ENCODE results near the gene SV2B.
A peak's percentile ranks its signal among the peaks of the same experiment; 100 is the strongest.

SV2B gene

GRCh38 chr15:91199511-91199910, 99.5 kb downstream of the SV2B start:
- no peak for DNase-seq

DNA sequence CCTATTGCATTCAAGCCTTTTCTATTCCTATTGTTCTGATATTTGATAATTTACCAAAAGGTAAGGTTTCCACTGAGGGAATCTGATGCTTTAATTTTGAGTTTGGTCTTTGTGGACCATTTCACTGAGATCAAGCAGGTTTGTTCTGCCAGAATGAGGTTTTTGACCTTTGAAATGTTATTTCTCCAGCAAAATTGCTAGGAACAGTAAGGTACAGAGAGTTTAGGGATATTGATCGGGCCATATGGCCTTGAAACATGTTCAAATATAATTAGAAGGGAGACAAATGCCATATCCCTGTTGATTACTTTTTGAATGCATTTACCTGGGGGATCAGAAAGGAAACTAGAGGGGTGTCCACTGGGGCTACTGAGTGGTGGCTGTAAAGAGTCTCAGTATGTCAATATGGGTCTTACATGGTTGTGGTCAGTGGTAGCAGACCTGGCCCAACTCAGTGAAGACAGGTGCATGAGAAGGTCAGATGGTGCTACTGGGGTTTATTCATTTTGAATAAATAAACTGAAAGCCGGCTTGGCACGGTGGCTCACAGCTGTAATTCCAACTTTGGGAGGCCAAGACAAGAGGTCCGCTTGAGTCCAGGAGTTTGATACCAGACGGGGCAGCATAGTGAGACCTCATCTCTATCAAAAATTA, 100.2 kb downstream of the SV2B start:
- DNase-seq, result no peak

GRCh38 chr15:91202510-91203102, 102.5 kb downstream of the SV2B start:
- no peak for DNase-seq

GRCh38 chr15:91203619-91204203, 103.7 kb downstream of the SV2B start:
- no peak for DNase-seq

DNA sequence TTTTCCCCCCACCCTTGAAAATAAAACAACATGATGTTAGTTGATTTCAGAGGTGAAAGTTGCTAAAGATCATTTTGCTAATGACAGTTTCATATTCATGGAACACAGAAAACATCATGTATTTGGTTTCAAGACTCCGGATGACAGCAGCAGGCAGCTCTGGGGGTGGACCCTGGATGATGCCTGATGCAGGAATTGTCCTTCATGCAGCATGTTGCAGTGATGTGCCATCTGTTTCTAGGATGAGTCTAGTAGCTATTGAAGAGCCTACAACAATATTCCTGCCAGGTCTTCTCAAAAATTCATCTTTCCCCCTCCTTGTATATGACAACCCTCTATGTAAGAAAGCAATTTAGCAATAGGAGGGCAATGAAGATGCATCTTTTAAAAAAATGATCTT, 108.3 kb downstream of the SV2B start:
- peak; percentile 36 to 82 for DNase-seq

GRCh38 chr15:91209318-91209717, 109.3 kb downstream of the SV2B start:
- no peak for DNase-seq

DNA sequence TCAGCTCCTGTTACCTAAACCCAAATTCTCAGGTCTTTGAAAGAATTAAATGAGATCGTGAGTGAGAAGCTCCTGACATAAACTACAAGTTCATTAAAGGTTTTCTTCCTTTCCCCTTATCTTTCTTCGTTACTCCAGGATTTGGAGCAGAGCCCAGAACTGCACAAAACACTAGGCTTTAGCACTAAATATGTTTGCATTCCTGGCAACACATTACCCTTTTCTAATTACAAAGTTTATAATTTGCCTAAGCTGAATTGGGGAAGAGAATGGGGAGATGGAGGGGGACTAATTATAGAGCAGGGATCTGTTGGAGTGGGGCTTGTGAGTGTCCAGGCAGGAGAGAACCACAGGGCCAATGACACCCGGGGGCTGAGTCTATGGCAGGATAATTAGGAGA, 109.7 kb downstream of the SV2B start:
- DNase-seq, result no peak

- no peak for DNase-seq
These were observed 114.9 kb downstream of the SV2B start for GRCh38 chr15:91214675-91215590.

GRCh38 chr15:91216000-91216399, 115.9 kb downstream of the SV2B start:
- no peak for DNase-seq

GRCh38 chr15:91219206-91219605, 119.1 kb downstream of the SV2B start:
- no peak for DNase-seq

GRCh38 chr15:91222052-91222451, 122.0 kb downstream of the SV2B start:
- no peak for DNase-seq

DNA sequence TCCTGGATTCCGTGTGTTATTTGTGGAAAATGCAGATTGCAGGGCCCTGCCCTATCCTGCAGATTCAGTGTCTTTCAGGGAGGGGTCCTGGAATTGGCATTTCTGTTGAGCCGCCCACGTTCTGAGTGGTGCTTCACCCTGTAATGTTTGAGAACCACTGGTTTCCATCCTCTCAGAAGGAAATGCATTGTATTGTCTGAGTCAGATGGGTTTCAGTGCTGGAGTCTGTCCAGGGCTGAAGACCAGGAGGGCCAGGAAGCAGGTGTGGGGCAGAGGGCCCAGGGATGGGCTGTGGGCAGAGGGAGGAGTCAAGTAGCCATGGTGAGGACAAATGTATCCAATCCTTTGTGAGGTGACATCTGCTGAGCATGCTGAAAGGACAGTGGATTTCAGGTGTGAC, 123.8 kb downstream of the SV2B start:
- no peak for DNase-seq

DNA sequence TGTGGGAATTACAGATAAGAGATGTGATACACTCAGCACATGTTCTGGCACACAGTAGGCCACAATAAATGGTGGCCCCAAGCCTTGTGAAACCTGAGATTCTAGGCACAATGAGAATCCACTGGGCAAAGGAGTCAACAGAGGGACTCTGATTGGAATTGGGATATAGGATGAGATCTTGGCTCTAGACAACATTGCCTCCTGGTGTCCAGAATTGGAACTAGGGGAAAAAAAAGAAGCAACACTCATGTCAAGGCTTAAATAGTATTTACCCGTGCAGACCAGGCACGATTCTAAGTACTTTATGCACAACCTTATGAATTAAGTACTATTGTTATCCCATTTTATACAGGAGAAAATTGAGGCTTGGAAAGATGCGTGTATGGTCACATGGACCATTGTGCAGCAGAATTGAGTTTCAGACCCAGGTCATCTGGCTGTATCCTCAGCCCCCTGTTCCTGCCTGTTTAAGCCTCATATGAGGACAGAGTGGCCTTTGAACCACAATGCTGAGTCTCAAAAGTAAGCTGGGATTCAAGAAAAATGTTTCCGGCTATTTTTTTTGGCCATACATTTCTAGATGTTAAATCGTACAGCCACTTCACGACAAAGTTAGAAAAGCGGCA, 124.8 kb downstream of the SV2B start:
- DNase-seq, result peak; percentile 76 to 77

DNA sequence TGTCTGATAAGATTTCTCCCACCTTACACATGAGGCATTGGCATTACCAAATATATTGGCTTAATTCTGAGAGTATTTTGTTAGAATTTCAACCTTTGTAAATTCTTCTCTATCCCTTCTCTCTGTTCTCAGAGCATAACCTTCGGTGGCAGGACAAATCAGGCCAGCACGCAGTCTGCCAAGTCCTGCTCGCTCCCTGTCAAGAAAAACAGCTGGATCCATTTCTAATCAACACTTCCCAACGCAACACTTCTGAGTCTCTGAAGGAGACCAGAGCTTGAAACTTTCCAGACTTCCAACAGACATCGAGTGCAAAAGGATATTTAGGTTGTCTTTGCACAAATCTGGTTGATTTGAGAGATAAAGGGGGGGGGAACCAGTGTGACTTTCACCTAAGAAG, 125.7 kb downstream of the SV2B start:
- DNase-seq, result no peak

DNA sequence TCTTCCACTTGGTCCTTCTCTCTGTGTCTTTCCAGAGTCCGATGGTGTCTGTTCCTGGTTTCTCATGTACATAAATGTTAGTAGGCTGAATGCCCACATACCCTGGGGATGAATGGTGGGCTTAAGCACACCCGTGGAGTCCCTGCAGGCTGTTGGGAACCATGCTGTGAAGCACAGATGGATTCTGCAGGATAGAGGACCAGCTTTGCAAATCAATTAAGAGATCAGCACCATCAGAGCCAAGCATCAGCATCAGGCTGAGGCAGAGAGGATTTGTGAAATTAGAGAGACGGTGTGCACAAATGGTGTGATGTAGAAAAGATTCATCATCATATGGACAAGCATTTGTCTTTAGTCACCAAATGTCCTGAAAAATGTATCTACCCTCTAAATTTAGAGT, 127.1 kb downstream of the SV2B start:
- peak; percentile 76 to 83 for DNase-seq

- DNase-seq, result no peak
These were observed 127.7 kb downstream of the SV2B start for GRCh38 chr15:91227766-91228165.

DNA sequence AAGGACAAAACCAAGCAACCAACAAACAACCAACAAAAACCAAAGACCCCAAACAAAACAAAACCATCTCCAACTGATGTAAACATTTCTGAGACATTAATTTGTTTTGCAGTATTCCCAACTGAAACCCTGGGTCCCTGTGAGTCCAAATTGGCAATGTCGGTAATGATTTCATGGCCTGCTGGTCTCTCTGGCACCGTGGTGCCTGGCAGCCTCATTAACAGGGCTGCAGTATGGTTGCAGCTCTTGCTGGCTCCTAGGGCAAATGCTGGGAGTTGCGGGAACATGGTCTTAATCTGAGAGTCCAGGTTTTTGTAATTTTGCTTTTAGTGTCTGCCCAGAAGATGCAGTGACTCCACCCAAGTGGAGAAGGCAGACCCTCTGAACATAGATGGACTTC, 128.3 kb downstream of the SV2B start:
- no peak for DNase-seq

- no peak for DNase-seq
These were observed 128.8 kb downstream of the SV2B start for GRCh38 chr15:91228890-91229289.

DNA sequence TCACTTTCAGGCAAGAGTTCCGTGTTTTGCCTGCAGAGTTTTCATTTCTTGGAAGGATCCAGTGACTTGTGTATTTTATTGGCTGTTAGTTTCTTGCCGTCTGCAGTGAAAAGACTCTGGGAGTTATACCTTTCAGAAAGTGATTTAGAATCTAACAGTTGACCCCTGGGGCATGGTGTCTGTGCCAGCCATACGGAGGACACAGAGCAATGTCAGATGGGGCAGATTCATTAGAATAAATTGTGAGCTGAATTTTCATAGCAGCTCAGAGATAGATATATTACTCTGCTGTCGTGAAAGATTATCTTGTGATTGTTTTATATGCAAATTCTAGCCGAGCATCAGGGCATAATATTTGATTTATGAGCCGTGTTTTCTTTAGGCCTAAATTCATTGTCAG, 131.6 kb downstream of the SV2B start:
- no peak for DNase-seq

- DNase-seq, result no peak
These were observed 134.7 kb downstream of the SV2B start for GRCh38 chr15:91234759-91235158.

GRCh38 chr15:91235376-91235775, 135.3 kb downstream of the SV2B start:
- no peak for DNase-seq

GRCh38 chr15:91237445-91237844, 137.4 kb downstream of the SV2B start:
- no peak for DNase-seq

Measured in NCI-H524 (cell line).